Measurements from ENCODE around the gene AP3M1. TPM values are rescaled to one million over a fixed set of nuclear protein-coding genes. Genes with fewer than 3 reads are reported as not detected.

Gene AP3M1
- total RNA-seq, 1 experiment from 2014 or later, result 52.9 TPM

DNA sequence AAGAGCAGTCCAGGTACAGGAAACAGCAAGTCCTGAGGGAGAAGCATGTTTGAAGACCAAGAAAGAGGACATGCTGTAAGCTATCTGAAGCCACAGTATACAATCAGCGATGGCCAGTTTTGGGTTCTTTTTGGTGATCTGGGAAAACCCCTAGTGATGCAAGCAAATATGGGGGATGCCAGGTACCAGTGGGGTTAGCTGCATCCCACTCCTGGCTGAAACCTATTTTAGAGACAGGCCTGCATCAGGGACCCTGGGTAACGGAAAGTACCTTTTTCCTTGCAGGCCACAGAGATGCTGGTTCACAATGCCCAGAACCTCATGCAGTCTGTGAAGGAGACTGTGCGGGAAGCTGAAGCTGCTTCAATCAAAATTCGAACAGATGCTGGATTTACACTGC is 32.9 kb downstream of the AP3M1 start:
- no peak overlapping the region for H3K4me2 ChIP-seq (ENCODE audit: low read depth, low read length, poor library complexity, severe bottlenecking)
- H3K9me3 ChIP-seq (ENCODE audit: low read length), result no peaks in the 10 kb centered on the region
- no peaks in the 10 kb centered on the region for H4K20me1 ChIP-seq (ENCODE audit: insufficient read depth, low read depth, low read length)
- no peaks in the 10 kb centered on the region for H3K27me3 ChIP-seq (ENCODE audit: low read length)
- no peak overlapping the region for H3K4me3 ChIP-seq (ENCODE audit: low read length)
- no peak for DNase-seq
- no peak overlapping the region for H2AFZ ChIP-seq (ENCODE audit: low read length)
- peaks cover 2% of the 10 kb centered on the region; the same call in 1 of the 2 replicates for H3K4me1 ChIP-seq (ENCODE audit: low read length)
- peaks cover 49% of the 10 kb centered on the region; the same call in 1 of the 2 replicates for H3K36me3 ChIP-seq (ENCODE audit: insufficient read depth, low read length)
- peaks cover 3% of the 10 kb centered on the region for H3K79me2 ChIP-seq (ENCODE audit: low read length)
- no peaks in the 10 kb centered on the region for H3K9me2 ChIP-seq (replicated peaks; ENCODE audit: insufficient read depth, low read length)
- H3K27ac ChIP-seq (ENCODE audit: low read length), result no peak overlapping the region
- H3K9ac ChIP-seq (ENCODE audit: low read length), result no peak overlapping the region

DNA sequence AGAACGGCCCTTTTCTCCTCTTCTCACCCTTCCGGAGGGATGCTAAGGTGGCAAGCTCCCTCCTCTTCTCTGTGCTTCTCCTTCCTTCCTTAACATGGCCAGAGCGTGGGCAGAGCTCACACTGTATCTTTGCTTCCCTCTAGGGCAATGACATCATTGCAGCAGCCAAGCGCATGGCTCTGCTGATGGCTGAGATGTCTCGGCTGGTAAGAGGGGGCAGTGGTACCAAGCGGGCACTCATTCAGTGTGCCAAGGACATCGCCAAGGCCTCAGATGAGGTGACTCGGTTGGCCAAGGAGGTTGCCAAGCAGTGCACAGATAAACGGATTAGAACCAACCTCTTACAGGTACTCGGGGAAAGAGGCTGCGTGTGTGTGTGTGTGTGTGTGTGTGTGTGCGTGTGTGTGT is 36.6 kb downstream of the AP3M1 start:
- DNase-seq, result no peak
- no peaks in the 10 kb centered on the region for H3K27me3 ChIP-seq (ENCODE audit: low read length)
- H3K4me3 ChIP-seq (ENCODE audit: low read length), result no peak overlapping the region
- H3K9ac ChIP-seq (ENCODE audit: low read length), result no peak overlapping the region
- peaks cover 3% of the 10 kb centered on the region; the same call in 1 of the 2 replicates for H3K79me2 ChIP-seq (ENCODE audit: low read length)
- no peak overlapping the region for H3K27ac ChIP-seq (ENCODE audit: low read length)
- no peaks in the 10 kb centered on the region for H4K20me1 ChIP-seq (ENCODE audit: insufficient read depth, low read depth, low read length)
- no peak overlapping the region for H3K4me2 ChIP-seq (ENCODE audit: low read depth, low read length, poor library complexity, severe bottlenecking)
- peaks cover 3% of the 10 kb centered on the region; the same call in 1 of the 2 replicates for H3K4me1 ChIP-seq (ENCODE audit: low read length)
- H2AFZ ChIP-seq (ENCODE audit: low read length), result no peak overlapping the region
- peaks cover 37% of the 10 kb centered on the region; the same call in 1 of the 2 replicates for H3K36me3 ChIP-seq (ENCODE audit: insufficient read depth, low read length)
- no peaks in the 10 kb centered on the region for H3K9me3 ChIP-seq (ENCODE audit: low read length)
- H3K9me2 ChIP-seq (replicated peaks; ENCODE audit: insufficient read depth, low read length), result no peaks in the 10 kb centered on the region

DNA sequence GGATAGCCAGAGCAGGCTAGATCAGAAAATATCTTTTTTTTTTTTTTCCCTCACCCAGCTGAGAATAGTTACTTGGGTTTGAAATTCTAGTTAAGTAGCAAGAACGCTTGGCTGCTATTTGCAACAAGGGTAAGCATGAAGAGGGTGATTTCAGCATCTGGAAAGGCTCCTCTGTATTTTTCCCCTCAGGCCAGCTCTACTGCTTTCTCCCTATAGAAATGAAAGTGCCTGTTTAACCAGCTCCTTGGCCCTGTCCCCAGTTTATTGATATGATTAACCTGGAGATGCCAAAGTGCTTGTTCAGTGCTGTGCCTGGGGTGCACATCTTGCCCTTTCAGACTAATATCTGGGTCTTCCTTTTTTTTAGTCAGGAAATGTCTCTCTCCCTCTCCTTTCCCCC is 37.1 kb downstream of the AP3M1 start:
- H3K36me3 ChIP-seq (ENCODE audit: insufficient read depth, low read length), result peaks cover 39% of the 10 kb centered on the region; the same call in 1 of the 2 replicates
- no peaks in the 10 kb centered on the region for H4K20me1 ChIP-seq (ENCODE audit: insufficient read depth, low read depth, low read length)
- no peak overlapping the region for H3K4me2 ChIP-seq (ENCODE audit: low read depth, low read length, poor library complexity, severe bottlenecking)
- H3K27ac ChIP-seq (ENCODE audit: low read length), result no peak overlapping the region
- no peaks in the 10 kb centered on the region for H3K27me3 ChIP-seq (ENCODE audit: low read length)
- H3K9me2 ChIP-seq (replicated peaks; ENCODE audit: insufficient read depth, low read length), result no peaks in the 10 kb centered on the region
- peaks cover 3% of the 10 kb centered on the region; the same call in 1 of the 2 replicates for H3K4me1 ChIP-seq (ENCODE audit: low read length)
- H2AFZ ChIP-seq (ENCODE audit: low read length), result no peak overlapping the region
- H3K4me3 ChIP-seq (ENCODE audit: low read length), result no peak overlapping the region
- H3K9me3 ChIP-seq (ENCODE audit: low read length), result no peaks in the 10 kb centered on the region
- no peak overlapping the region for H3K9ac ChIP-seq (ENCODE audit: low read length)
- DNase-seq, result no peak
- H3K79me2 ChIP-seq (ENCODE audit: low read length), result peaks cover 3% of the 10 kb centered on the region; the same call in 1 of the 2 replicates

DNA sequence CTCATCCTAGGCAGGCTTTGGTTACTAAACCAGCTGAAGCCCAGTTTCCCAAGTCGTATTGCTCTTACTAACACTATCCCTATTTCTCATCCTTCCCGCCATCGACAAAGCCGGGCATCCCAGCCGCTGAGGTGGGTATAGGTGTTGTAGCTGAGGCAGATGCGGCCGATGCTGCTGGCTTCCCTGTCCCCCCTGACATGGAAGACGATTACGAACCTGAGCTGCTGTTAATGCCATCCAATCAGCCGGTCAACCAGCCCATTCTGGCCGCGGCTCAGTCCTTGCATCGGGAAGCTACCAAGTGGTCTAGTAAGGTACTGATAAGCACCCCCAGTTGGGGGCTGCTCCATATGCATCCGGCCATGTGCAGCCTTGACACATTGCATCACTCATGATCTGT is 38.8 kb downstream of the AP3M1 start:
- Histone ChIP-seq H3K4me2 (ENCODE audit: low read depth, low read length, poor library complexity, severe bottlenecking) (no peak overlapping the region), H3K9me3 (ENCODE audit: low read length) (no peaks in the 10 kb centered on the region), H3K36me3 (ENCODE audit: insufficient read depth, low read length) (peaks cover 32% of the 10 kb centered on the region; the same call in 1 of the 2 replicates), H3K79me2 (ENCODE audit: low read length) (peaks cover 3% of the 10 kb centered on the region; the same call in 1 of the 2 replicates), H3K27ac (ENCODE audit: low read length) (no peak overlapping the region), H2AFZ (ENCODE audit: low read length) (no peak overlapping the region), H4K20me1 (ENCODE audit: insufficient read depth, low read depth, low read length) (no peaks in the 10 kb centered on the region), H3K4me3 (ENCODE audit: low read length) (no peak overlapping the region), H3K4me1 (ENCODE audit: low read length) (peaks cover 3% of the 10 kb centered on the region; the same call in 1 of the 2 replicates), H3K9ac (ENCODE audit: low read length) (no peak overlapping the region), H3K9me2 (replicated peaks; ENCODE audit: insufficient read depth, low read length) (no peaks in the 10 kb centered on the region), H3K27me3 (ENCODE audit: low read length) (no peaks in the 10 kb centered on the region)
- no peak for DNase-seq

GRCh38 chr10:74110120-74110519 is 40.5 kb downstream of the AP3M1 start:
- Histone ChIP-seq H3K9me2 (replicated peaks; ENCODE audit: insufficient read depth, low read length) (no peaks in the 10 kb centered on the region), H3K9ac (ENCODE audit: low read length) (no peak overlapping the region), H3K4me2 (ENCODE audit: low read depth, low read length, poor library complexity, severe bottlenecking) (no peak overlapping the region), H3K9me3 (ENCODE audit: low read length) (no peaks in the 10 kb centered on the region), H3K4me3 (ENCODE audit: low read length) (no peak overlapping the region), H2AFZ (ENCODE audit: low read length) (no peak overlapping the region), H3K36me3 (ENCODE audit: insufficient read depth, low read length) (peaks cover 34% of the 10 kb centered on the region; the same call in 1 of the 2 replicates), H3K27me3 (ENCODE audit: low read length) (no peaks in the 10 kb centered on the region), H3K79me2 (ENCODE audit: low read length) (no peaks in the 10 kb centered on the region), H4K20me1 (ENCODE audit: insufficient read depth, low read depth, low read length) (no peaks in the 10 kb centered on the region), H3K27ac (ENCODE audit: low read length) (no peak overlapping the region), H3K4me1 (ENCODE audit: low read length) (peaks cover 3% of the 10 kb centered on the region; the same call in 1 of the 2 replicates)
- no peak for DNase-seq

GRCh38 chr10:74109452-74109851 is 41.2 kb downstream of the AP3M1 start:
- no peak overlapping the region for H3K9ac ChIP-seq (ENCODE audit: low read length)
- no peaks in the 10 kb centered on the region for H3K27me3 ChIP-seq (ENCODE audit: low read length)
- peaks cover 40% of the 10 kb centered on the region; the same call in 1 of the 2 replicates for H3K36me3 ChIP-seq (ENCODE audit: insufficient read depth, low read length)
- no peaks in the 10 kb centered on the region for H3K9me2 ChIP-seq (replicated peaks; ENCODE audit: insufficient read depth, low read length)
- H3K4me2 ChIP-seq (ENCODE audit: low read depth, low read length, poor library complexity, severe bottlenecking), result no peak overlapping the region
- H3K4me1 ChIP-seq (ENCODE audit: low read length), result peaks cover 3% of the 10 kb centered on the region; the same call in 1 of the 2 replicates
- H4K20me1 ChIP-seq (ENCODE audit: insufficient read depth, low read depth, low read length), result no peaks in the 10 kb centered on the region
- H3K79me2 ChIP-seq (ENCODE audit: low read length), result no peaks in the 10 kb centered on the region
- no peak overlapping the region for H2AFZ ChIP-seq (ENCODE audit: low read length)
- DNase-seq, result no peak
- H3K4me3 ChIP-seq (ENCODE audit: low read length), result no peak overlapping the region
- H3K9me3 ChIP-seq (ENCODE audit: low read length), result no peaks in the 10 kb centered on the region
- H3K27ac ChIP-seq (ENCODE audit: low read length), result no peak overlapping the region

- no peaks in the 10 kb centered on the region for H4K20me1 ChIP-seq (ENCODE audit: insufficient read depth, low read depth, low read length)
- no peak for DNase-seq
Measured at GRCh38 chr10:74107391-74107790, 43.2 kb downstream of the AP3M1 start.

DNA sequence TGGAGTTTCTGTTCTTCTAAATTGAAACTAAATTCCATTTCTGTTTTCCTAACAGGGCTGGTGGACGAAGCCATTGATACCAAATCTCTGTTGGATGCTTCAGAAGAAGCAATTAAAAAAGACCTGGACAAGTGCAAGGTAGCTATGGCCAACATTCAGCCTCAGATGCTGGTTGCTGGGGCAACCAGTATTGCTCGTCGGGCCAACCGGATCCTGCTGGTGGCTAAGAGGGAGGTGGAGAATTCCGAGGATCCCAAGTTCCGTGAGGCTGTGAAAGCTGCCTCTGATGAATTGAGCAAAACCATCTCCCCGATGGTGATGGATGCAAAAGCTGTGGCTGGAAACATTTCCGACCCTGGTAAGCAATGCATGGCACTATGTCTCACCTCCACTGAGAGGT is 45.6 kb downstream of the AP3M1 start:
- Histone ChIP-seq H2AFZ (ENCODE audit: low read length) (no peak overlapping the region), H3K4me2 (ENCODE audit: low read depth, low read length, poor library complexity, severe bottlenecking) (no peak overlapping the region), H3K4me3 (ENCODE audit: low read length) (no peak overlapping the region), H3K9me3 (ENCODE audit: low read length) (no peaks in the 10 kb centered on the region), H4K20me1 (ENCODE audit: insufficient read depth, low read depth, low read length) (no peaks in the 10 kb centered on the region), H3K79me2 (ENCODE audit: low read length) (no peaks in the 10 kb centered on the region), H3K4me1 (ENCODE audit: low read length) (peaks cover 7% of the 10 kb centered on the region), H3K9me2 (replicated peaks; ENCODE audit: insufficient read depth, low read length) (no peaks in the 10 kb centered on the region), H3K27ac (ENCODE audit: low read length) (no peak overlapping the region), H3K9ac (ENCODE audit: low read length) (no peak overlapping the region), H3K27me3 (ENCODE audit: low read length) (no peaks in the 10 kb centered on the region), H3K36me3 (ENCODE audit: insufficient read depth, low read length) (peaks cover 38% of the 10 kb centered on the region; the same call in 1 of the 2 replicates)
- no peak for DNase-seq

More at GRCh38 chr10:74107391-74107790, 43.2 kb downstream of the AP3M1 start:
- Histone ChIP-seq H3K4me3 (ENCODE audit: low read length) (no peak overlapping the region), H3K79me2 (ENCODE audit: low read length) (no peaks in the 10 kb centered on the region), H3K4me1 (ENCODE audit: low read length) (peaks cover 3% of the 10 kb centered on the region; the same call in 1 of the 2 replicates), H3K36me3 (ENCODE audit: insufficient read depth, low read length) (peaks cover 49% of the 10 kb centered on the region; the same call in 1 of the 2 replicates), H3K9me2 (replicated peaks; ENCODE audit: insufficient read depth, low read length) (no peaks in the 10 kb centered on the region), H2AFZ (ENCODE audit: low read length) (no peak overlapping the region), H3K4me2 (ENCODE audit: low read depth, low read length, poor library complexity, severe bottlenecking) (no peak overlapping the region), H3K27ac (ENCODE audit: low read length) (no peak overlapping the region), H3K9ac (ENCODE audit: low read length) (no peak overlapping the region), H3K27me3 (ENCODE audit: low read length) (no peaks in the 10 kb centered on the region), H3K9me3 (ENCODE audit: low read length) (no peaks in the 10 kb centered on the region)

All from Karpas-422 (cell line).